DOHH2 (cell line): ENCODE results near the gene TMED7.

Experiments used
- H3F3A ChIP-seq: fragments of 200-600 bp; sonication (generic), shearing (Covaris generic); 2 replicates; pipeline ENCODE4 v1.6.0; 2016; ENCODE audit warnings: antibody characterized with exemption, mild to moderate bottlenecking; ENCODE audit not compliant: control insufficient read depth, insufficient read depth
- H3K27ac ChIP-seq: fragments of 200-600 bp; sonication (generic); 2 replicates; pipeline ENCODE4 v1.5.1; 2014; ENCODE audit warnings: low read depth, mild to moderate bottlenecking, low read length, moderate library complexity
- H3K27me3 ChIP-seq: fragments of 200-600 bp; sonication (generic); 2 replicates; pipeline ENCODE4 v1.6.1; 2014; ENCODE audit warnings: mild to moderate bottlenecking, low read length, mixed read lengths; ENCODE audit not compliant: control insufficient read depth
- H3K36me3 ChIP-seq: fragments of 200-600 bp; sonication (generic); 2 replicates; pipeline ENCODE4 v1.6.1; 2014; ENCODE audit warnings: mild to moderate bottlenecking, low read length, moderate library complexity, mixed read lengths; ENCODE audit not compliant: control insufficient read depth
- H3K4me1 ChIP-seq: fragments of 200-600 bp; sonication (generic); 2 replicates; pipeline ENCODE4 v1.6.1; 2014; ENCODE audit warnings: mild to moderate bottlenecking, low read length, mixed read lengths; ENCODE audit not compliant: control insufficient read depth
- H3K4me2 ChIP-seq: fragments of 200-600 bp; sonication (generic); 2 replicates; pipeline ENCODE4 v1.6.0; 2014; ENCODE audit warnings: mild to moderate bottlenecking, low read length, moderate library complexity
- H3K4me3 ChIP-seq: fragments of 200-600 bp; sonication (generic); 2 replicates; pipeline ENCODE4 v1.5.1; 2014; ENCODE audit warnings: mild to moderate bottlenecking, low read length, mixed read lengths
- H3K79me2 ChIP-seq: fragments of 200-600 bp; sonication (generic); 2 replicates; pipeline ENCODE4 v1.6.1; 2014; ENCODE audit warnings: mild to moderate bottlenecking, low read length, mixed read lengths; ENCODE audit not compliant: control insufficient read depth
- H3K9me2 ChIP-seq: fragments of 200-600 bp; sonication (generic); replicated peaks from 2 replicates; pipeline ENCODE4 v1.6.1; 2014; ENCODE audit warnings: mild to moderate bottlenecking, low read length, mixed read lengths; ENCODE audit not compliant: control insufficient read depth
- H3K9me3 ChIP-seq: fragments of 200-600 bp; sonication (generic); 2 replicates; pipeline ENCODE4 v1.6.1; 2014; ENCODE audit warnings: antibody characterized with exemption, low read length, mixed read lengths; ENCODE audit not compliant: control insufficient read depth, insufficient read depth
- H4K20me1 ChIP-seq: fragments of 200-600 bp; sonication (generic); 2 replicates; pipeline ENCODE4 v1.6.0; 2014; ENCODE audit warnings: low read depth, mild to moderate bottlenecking, antibody characterized with exemption, low read length, moderate library complexity; ENCODE audit not compliant: control insufficient read depth, insufficient read depth
- EZH2phosphoT487 ChIP-seq: fragments of 200-600 bp; sonication (generic); IDR thresholded peaks from 2 replicates; pipeline ENCODE4 v1.6.1; 2017; ENCODE audit warnings: borderline replicate concordance, mild to moderate bottlenecking, antibody characterized with exemption, low read length, moderate library complexity, mixed read lengths
- TF ChIP-seq, protein P1 (sequence below): fragments of 200-600 bp; sonication (generic); IDR thresholded peaks from one replicate; pipeline ENCODE4 v1.5.1; 2014; ENCODE audit warnings: antibody characterized with exemption, mild to moderate bottlenecking, low read depth, low read length; ENCODE audit not compliant: poor library complexity, severe bottlenecking

TMED7 gene

GRCh38 chr5:115575167-115576070 is 50.4 kb downstream of the TMED7 start:
- no peaks in the 10 kb centered on the region for H3K9me3 ChIP-seq
- H3K4me2 ChIP-seq = no peak overlapping the region
- H3K79me2 ChIP-seq = no peaks in the 10 kb centered on the region
- H3K27ac ChIP-seq = no peak overlapping the region
- peaks cover 23% of the 10 kb centered on the region for H3K4me1 ChIP-seq
- H3F3A ChIP-seq = no peaks in the 10 kb centered on the region
- no peak for TF ChIP-seq EZH2phosphoT487
- TF ChIP-seq, protein P1, sequence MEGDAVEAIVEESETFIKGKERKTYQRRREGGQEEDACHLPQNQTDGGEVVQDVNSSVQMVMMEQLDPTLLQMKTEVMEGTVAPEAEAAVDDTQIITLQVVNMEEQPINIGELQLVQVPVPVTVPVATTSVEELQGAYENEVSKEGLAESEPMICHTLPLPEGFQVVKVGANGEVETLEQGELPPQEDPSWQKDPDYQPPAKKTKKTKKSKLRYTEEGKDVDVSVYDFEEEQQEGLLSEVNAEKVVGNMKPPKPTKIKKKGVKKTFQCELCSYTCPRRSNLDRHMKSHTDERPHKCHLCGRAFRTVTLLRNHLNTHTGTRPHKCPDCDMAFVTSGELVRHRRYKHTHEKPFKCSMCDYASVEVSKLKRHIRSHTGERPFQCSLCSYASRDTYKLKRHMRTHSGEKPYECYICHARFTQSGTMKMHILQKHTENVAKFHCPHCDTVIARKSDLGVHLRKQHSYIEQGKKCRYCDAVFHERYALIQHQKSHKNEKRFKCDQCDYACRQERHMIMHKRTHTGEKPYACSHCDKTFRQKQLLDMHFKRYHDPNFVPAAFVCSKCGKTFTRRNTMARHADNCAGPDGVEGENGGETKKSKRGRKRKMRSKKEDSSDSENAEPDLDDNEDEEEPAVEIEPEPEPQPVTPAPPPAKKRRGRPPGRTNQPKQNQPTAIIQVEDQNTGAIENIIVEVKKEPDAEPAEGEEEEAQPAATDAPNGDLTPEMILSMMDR = no peak
- no peaks in the 10 kb centered on the region for H3K36me3 ChIP-seq
- no peaks in the 10 kb centered on the region for H3K9me2 ChIP-seq
- H3K27me3 ChIP-seq = no peaks in the 10 kb centered on the region
- H4K20me1 ChIP-seq = no peaks in the 10 kb centered on the region
- H3K4me3 ChIP-seq = no peak overlapping the region

GRCh38 chr5:115573133-115573532 is 52.7 kb downstream of the TMED7 start:
- Histone ChIP-seq H4K20me1 (no peaks in the 10 kb centered on the region), H3K36me3 (no peaks in the 10 kb centered on the region), H3K4me1 (peaks cover 12% of the 10 kb centered on the region), H3K27ac (no peak overlapping the region), H3K9me3 (no peaks in the 10 kb centered on the region), H3K27me3 (no peaks in the 10 kb centered on the region), H3K79me2 (no peaks in the 10 kb centered on the region), H3K9me2 (no peaks in the 10 kb centered on the region), H3K4me2 (no peak overlapping the region), H3F3A (no peaks in the 10 kb centered on the region), H3K4me3 (no peak overlapping the region)
- TF ChIP-seq EZH2phosphoT487 = no peak
- TF ChIP-seq, protein P1 = no peak

DNA sequence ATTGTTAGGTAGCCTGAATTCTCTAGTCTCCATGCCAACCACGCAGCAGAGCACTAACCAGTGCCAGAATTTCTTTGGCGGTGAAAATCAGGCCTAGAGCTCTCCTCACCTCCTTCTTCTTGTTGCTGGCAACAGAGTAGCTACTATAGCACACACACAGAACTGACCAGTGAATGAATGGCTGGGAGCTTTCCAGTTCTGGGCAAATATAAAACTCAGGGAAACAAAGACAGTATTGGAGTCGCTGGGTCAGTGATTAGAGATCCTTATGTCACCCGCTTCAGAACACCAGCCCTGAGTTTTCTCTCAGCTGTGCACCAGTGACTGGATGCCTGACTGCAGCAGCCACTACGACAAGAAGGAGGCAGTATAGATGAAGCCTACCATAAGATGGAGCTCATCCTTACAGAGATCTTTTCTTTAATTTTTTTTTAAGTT is 54.4 kb downstream of the TMED7 start:
- no peaks in the 10 kb centered on the region for H3F3A ChIP-seq
- no peaks in the 10 kb centered on the region for H4K20me1 ChIP-seq
- H3K79me2 ChIP-seq = no peaks in the 10 kb centered on the region
- no peak overlapping the region for H3K4me2 ChIP-seq
- H3K4me1 ChIP-seq = peaks cover 12% of the 10 kb centered on the region
- no peaks in the 10 kb centered on the region for H3K27me3 ChIP-seq
- no peaks in the 10 kb centered on the region for H3K9me3 ChIP-seq
- H3K9me2 ChIP-seq = no peaks in the 10 kb centered on the region
- no peaks in the 10 kb centered on the region for H3K36me3 ChIP-seq
- no peak overlapping the region for H3K27ac ChIP-seq
- TF ChIP-seq, protein P1 = no peak
- no peak for TF ChIP-seq EZH2phosphoT487
- no peak overlapping the region for H3K4me3 ChIP-seq
